ENCODE data around the gene HNF4A. TPM values are rescaled to one million over a fixed set of nuclear protein-coding genes. Genes with fewer than 3 reads are reported as not detected.

Gene HNF4A
- total and polyA plus RNA-seq, 2 donors (not counting 3 experiments of a cell fraction or from before 2014, with no cell fraction given) = not detected

DNA sequence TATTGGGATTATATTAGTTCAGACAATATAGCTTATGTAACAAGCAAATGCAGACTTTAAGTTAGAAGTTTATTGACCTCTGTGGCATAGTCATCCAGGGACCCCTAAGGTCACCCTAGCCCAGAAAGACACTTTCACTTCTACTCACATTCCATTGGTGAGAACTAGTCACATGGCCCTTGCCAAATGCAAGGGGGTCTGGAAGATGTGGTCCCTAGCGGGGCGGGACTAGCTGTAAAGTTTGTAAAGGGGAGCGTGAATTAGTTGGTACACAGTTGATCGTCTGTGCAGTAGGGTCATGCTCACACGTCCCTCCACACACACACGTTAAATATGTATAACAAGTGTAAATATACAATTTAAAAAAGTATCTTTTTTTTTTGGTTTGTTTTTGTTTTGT lies 9.3 kb downstream of the HNF4A start:
- no peaks in the 10 kb centered on the region for H3K9me1 ChIP-seq (replicated peaks; ENCODE audit: control insufficient read depth, extremely low read depth, insufficient read depth, low read length)
- no peak overlapping the region for H3K4me2 ChIP-seq (ENCODE audit: insufficient read depth, low read length)
- FAIRE-seq (no peak), DNase-seq (ENCODE audit: low read depth, low spot score) (no peak)
- no peaks in the 10 kb centered on the region for H3K27me3 ChIP-seq (ENCODE audit: control insufficient read depth in 2 of 2, insufficient read depth in 2 of 2, low read length in 2 of 2)
- ChIA-PET POLR2A (no interaction called here), CTCF (no interaction called here)
- no peaks in the 10 kb centered on the region for H3K9me3 ChIP-seq (replicated peaks; ENCODE audit: control insufficient read depth, insufficient read depth, low read length)
- no peaks in the 10 kb centered on the region for H3K36me3 ChIP-seq (ENCODE audit: control insufficient read depth in 2 of 2, extremely low read depth in 1 of 2, insufficient read depth in 2 of 2, low read length in 2 of 2)
- H3K4me1 ChIP-seq (ENCODE audit: control insufficient read depth, extremely low read depth, insufficient read depth, low read length) = no peaks in the 10 kb centered on the region
- no peak overlapping the region for H2AFZ ChIP-seq (ENCODE audit: low read depth, low read length)
- dilution Hi-C loops (cut with MboI; ENCODE audit: extremely low pct_ligation_motif_present, low sequenced_read_pairs) (no loop called here), intact Hi-C loops (cut with micrococcal nuclease) (no loop called here)
- H3K9ac ChIP-seq (replicated peaks; ENCODE audit: extremely low read depth, insufficient read depth, low read length) = no peak overlapping the region
- no peaks in the 10 kb centered on the region for H4K20me1 ChIP-seq (replicated peaks; ENCODE audit: control insufficient read depth, extremely low read depth, insufficient read depth, low read length)
- no TSS peak for BruUV-seq (replicated peaks)
- no peak overlapping the region for H3K27ac ChIP-seq (ENCODE audit: insufficient read depth, low read depth, low read length)
- no peak overlapping the region for H3K4me3 ChIP-seq (replicated peaks in 1 of 3; ENCODE audit: insufficient read depth in 1 of 3, low read depth in 1 of 3, low read length in 3 of 3)
- H3K79me2 ChIP-seq (ENCODE audit: control insufficient read depth, insufficient read depth, low read length) = no peaks in the 10 kb centered on the region
- no peak for TF ChIP-seq GATA2 (IDR thresholded peaks at IDR 0.05; ENCODE audit: insufficient read depth, insufficient read length, low read depth, low read length)
- no peak for TF ChIP-seq FOS (IDR thresholded peaks at IDR 0.05; ENCODE audit: borderline replicate concordance, insufficient read depth, low read length)
- TF ChIP-seq, protein P1, sequence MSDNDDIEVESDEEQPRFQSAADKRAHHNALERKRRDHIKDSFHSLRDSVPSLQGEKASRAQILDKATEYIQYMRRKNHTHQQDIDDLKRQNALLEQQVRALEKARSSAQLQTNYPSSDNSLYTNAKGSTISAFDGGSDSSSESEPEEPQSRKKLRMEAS (IDR thresholded peaks at IDR 0.05; ENCODE audit: insufficient read depth, insufficient read length) = no peak
- TF ChIP-seq POLR2AphosphoS5 (IDR thresholded peaks at IDR 0.05; ENCODE audit: insufficient read depth, low read depth, low read length) = no peak
- TF ChIP-seq MYC (IDR thresholded peaks at IDR 0.05; ENCODE audit: low read depth, low read length) = no peak
- no peak for TF ChIP-seq JUN (IDR thresholded peaks at IDR 0.05; ENCODE audit: borderline replicate concordance, insufficient read depth, insufficient read length, low read depth)
- TF ChIP-seq EZH2 (IDR thresholded peaks at IDR 0.05; ENCODE audit: borderline replicate concordance, low read depth, low read length, severe bottlenecking) = no peak
- TF ChIP-seq POLR2A (IDR thresholded peaks at IDR 0.05; ENCODE audit: low read depth, low read length) = no peak
- TF ChIP-seq, protein P2, sequence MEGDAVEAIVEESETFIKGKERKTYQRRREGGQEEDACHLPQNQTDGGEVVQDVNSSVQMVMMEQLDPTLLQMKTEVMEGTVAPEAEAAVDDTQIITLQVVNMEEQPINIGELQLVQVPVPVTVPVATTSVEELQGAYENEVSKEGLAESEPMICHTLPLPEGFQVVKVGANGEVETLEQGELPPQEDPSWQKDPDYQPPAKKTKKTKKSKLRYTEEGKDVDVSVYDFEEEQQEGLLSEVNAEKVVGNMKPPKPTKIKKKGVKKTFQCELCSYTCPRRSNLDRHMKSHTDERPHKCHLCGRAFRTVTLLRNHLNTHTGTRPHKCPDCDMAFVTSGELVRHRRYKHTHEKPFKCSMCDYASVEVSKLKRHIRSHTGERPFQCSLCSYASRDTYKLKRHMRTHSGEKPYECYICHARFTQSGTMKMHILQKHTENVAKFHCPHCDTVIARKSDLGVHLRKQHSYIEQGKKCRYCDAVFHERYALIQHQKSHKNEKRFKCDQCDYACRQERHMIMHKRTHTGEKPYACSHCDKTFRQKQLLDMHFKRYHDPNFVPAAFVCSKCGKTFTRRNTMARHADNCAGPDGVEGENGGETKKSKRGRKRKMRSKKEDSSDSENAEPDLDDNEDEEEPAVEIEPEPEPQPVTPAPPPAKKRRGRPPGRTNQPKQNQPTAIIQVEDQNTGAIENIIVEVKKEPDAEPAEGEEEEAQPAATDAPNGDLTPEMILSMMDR (IDR thresholded peaks at IDR 0.05; ENCODE audit: extremely low read depth in 1 of 2, insufficient read depth in 1 of 2, low read depth in 1 of 2, low read length in 2 of 2) = no peak
